ENCODE results near the gene ITPK1. TPM values are rescaled to one million over a fixed set of nuclear protein-coding genes. Genes with fewer than 3 reads are reported as not detected.
"Not testable (repeated sequence)": the region's sequence is repeated elsewhere in the genome, so short reads cannot be mapped to it uniquely, and the experiment has no call there.

ITPK1 gene
- total RNA-seq, 2 experiments from 2014 or later: 63.7 to 71.0 TPM

DNA sequence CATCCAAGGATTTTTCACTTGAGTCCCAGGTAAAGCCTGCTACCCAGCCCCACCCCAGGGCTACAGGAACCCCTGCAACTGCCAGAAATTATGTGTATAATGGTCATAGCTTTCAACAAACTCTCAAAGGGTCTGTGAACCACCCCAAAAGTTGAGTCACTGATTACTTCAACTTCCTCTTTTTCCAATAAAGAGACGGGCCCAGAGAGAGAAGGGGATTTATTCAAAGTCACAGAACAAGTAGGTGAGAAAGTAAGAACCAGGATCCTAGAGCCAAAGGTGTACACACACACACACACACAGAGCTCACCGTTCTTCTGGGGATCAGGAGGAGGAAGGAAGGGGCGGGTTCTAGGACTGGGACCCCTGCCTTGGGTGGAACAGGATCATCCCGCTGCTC lies 4.8 kb upstream of the ITPK1 start:
- Mint-ChIP-seq H3K9me3 (no peaks in the 10 kb centered on the region), H3K27ac (no peak overlapping the region), H3K4me3 (no peak overlapping the region), H3K4me1 (peaks cover 11% of the 10 kb centered on the region), H3K36me3 (ENCODE audit: low read depth) (no peaks in the 10 kb centered on the region), H3K27me3 (peaks cover 3% of the 10 kb centered on the region)
- ChIA-PET POLR2A (no interaction called here), CTCF (interaction anchor here (0.6 to 0.7 kb wide), 2 partner anchors 24 to 58 kb away, joined by 3 to 4 read pairs; no protein-coding TSS in a partner anchor)
- DNase-seq: no peak

DNA sequence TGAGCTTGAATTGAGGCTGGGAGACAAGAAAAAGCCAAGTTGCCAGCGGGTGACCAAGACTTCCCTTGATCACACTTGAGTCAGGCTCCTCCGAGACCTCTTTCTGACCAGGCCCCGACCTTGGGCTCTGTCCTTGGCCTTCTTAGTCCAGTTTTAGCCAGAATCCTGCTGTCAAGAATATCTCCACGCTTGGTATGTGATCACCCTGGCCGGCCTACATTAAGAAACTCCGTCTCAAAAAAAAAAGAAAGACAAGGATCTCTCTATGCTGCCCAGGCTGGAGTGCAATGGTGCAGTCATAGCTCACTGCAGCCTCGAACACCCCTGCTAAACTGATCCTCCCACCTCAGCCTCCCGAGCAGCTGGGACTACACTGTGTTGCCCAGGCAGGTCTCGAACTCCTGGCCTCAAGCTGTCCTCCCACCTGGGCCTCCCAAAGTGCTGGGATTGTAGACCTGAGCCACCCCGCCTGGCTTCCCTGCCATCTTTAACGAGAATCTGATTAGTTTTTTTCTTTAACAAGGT lies 1.0 kb upstream of the ITPK1 start:
- no peaks in the 10 kb centered on the region for H3K9me3 Mint-ChIP-seq
- peak overlapping the region; percentile 88 for H3K27ac Mint-ChIP-seq
- peaks cover 36% of the 10 kb centered on the region for H3K4me1 Mint-ChIP-seq
- no peaks in the 10 kb centered on the region for H3K36me3 Mint-ChIP-seq (ENCODE audit: low read depth)
- H3K4me3 Mint-ChIP-seq: peak overlapping the region; percentile 70
- ChIA-PET POLR2A (no interaction called here), CTCF (interaction anchor here (0.6 to 5.7 kb wide), 6 partner anchors 9 to 80 kb away, joined by 3 to 68 read pairs (median 5); no protein-coding TSS in a partner anchor)
- H3K27me3 Mint-ChIP-seq: no peaks in the 10 kb centered on the region
- no peak for DNase-seq

DNA sequence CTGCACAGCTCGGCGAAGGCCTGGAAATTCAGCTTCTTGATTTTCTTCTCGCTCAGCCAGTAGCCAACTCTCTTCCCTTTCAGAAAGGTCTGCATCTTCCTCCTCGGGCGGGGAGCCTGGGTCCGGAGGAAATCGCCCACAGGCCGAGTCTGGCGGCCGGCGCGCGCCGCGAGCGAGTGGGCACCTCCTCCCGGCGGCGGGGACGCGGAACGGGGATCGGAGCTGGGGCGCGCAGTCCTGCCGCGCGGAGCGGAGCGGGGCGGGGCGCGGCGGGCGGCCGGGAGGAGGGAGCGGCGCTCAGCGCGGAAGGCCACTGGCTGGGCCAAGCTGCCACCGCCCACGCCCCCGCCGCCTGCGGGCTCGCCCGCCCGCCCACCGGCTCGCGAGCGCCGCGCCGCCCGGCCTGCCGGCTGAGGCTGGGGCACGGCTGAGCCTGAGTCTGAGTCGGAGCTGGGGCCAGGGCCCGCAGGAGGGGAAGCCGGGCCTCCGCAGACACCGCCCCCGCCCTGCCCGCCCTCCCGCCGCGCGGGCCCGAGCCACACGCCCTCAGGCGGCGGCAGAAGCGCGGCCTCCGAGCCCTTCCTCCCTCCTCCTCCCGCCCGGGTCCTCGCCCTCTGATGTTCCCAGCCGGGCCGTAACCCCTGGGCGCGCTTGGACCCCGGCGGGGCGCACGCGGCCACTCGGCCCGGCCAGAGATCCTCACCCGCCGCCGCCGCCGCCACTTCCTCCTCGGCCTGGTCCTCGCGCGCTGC lies 480 bp downstream of the ITPK1 start:
- peak overlapping the region; percentile 36 for H3K27ac Mint-ChIP-seq
- H3K9me3 Mint-ChIP-seq: no peaks in the 10 kb centered on the region
- CTCF ChIA-PET: interaction anchor here (1.1 to 5.7 kb wide), 7 partner anchors 13 to 163 kb away, joined by 3 to 68 read pairs (median 8); no protein-coding TSS in a partner anchor
- H3K36me3 Mint-ChIP-seq (ENCODE audit: low read depth): no peaks in the 10 kb centered on the region
- peaks cover 41% of the 10 kb centered on the region for H3K4me1 Mint-ChIP-seq
- H3K27me3 Mint-ChIP-seq: no peaks in the 10 kb centered on the region
- peak overlapping the region; percentile 83 for H3K4me3 Mint-ChIP-seq
- peak; percentile 83 for DNase-seq
- POLR2A ChIA-PET: interaction anchor here (0.8 kb wide), 1 partner anchor 1076 kb away, joined by 3 read pairs; no protein-coding TSS in a partner anchor

DNA sequence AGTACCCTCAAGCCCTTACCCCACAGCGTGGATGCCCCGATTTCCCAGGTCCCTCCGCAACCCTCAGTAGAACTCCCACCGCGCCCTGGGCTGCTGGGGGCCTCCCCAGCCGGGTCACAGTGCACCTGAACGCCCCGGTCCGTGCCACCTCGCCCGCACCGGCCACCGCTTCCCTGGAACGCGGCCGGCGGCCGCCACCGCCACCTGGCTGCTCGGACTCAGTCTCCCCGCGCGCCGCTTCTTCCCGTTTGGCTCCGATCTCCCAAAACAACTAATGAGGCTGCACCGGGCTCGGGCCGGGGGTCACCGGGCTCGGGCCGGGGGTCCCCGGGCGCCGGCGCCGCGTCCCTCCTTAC lies 1.0 kb downstream of the ITPK1 start:
- CTCF ChIA-PET: interaction anchor here (1.1 to 5.7 kb wide), 7 partner anchors 13 to 163 kb away, joined by 3 to 68 read pairs (median 8); no protein-coding TSS in a partner anchor
- H3K4me3 Mint-ChIP-seq: peak overlapping the region; percentile 83

DNA sequence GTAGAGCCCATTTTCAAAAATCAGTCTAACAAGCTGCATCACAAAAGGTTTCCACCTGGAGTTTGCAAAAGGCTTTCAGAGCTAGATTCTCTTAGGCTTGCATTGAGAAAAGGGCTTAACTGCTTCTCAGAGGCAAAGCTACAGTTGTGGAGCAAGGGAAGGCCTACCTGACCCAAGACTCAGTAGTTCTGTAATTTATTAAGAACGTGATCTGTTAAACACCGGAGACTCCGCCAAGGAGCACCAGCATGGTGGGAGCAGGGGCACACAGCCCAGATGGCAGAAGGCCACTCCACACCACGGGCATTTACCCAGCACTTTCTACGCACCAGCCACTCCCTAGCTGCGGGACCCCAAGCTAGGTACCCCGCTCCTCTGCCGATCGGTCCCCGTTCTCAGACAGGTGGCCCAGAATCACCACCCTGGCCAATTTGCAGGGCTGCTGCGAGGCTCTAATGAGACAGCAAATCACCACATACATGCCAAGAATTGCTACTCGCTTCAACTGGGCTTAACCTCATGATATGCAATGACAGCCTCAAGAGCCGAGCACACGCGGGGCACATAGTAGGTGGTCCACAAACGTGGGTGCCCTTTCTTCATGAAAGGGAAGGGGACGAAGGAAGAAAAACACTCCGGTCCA lies 1.5 kb downstream of the ITPK1 start:
- ChIA-PET POLR2A (no interaction called here), CTCF (interaction anchor here (1.1 to 5.7 kb wide), 14 partner anchors 12 to 162 kb away, joined by 3 to 68 read pairs (median 4); partner anchors contain the start of genes LYSET and MOAP1)
- Mint-ChIP-seq H3K4me1 (peaks cover 48% of the 10 kb centered on the region), H3K9me3 (no peaks in the 10 kb centered on the region), H3K4me3 (peak overlapping the region; percentile 83), H3K27ac (peak overlapping the region; percentile 75), H3K27me3 (no peaks in the 10 kb centered on the region), H3K36me3 (ENCODE audit: low read depth) (no peaks in the 10 kb centered on the region)
- no peak for DNase-seq

More for the DNA sequence above, 1.0 kb downstream of the ITPK1 start:
- no peaks in the 10 kb centered on the region for H3K9me3 Mint-ChIP-seq
- H3K27me3 Mint-ChIP-seq: no peaks in the 10 kb centered on the region
- DNase-seq: no peak
- POLR2A ChIA-PET: interaction anchor here (0.8 kb wide), 1 partner anchor 1075 kb away, joined by 3 read pairs; no protein-coding TSS in a partner anchor
- peaks cover 45% of the 10 kb centered on the region for H3K4me1 Mint-ChIP-seq
- no peaks in the 10 kb centered on the region for H3K36me3 Mint-ChIP-seq (ENCODE audit: low read depth)
- H3K27ac Mint-ChIP-seq: peak overlapping the region; percentile 75

DNA sequence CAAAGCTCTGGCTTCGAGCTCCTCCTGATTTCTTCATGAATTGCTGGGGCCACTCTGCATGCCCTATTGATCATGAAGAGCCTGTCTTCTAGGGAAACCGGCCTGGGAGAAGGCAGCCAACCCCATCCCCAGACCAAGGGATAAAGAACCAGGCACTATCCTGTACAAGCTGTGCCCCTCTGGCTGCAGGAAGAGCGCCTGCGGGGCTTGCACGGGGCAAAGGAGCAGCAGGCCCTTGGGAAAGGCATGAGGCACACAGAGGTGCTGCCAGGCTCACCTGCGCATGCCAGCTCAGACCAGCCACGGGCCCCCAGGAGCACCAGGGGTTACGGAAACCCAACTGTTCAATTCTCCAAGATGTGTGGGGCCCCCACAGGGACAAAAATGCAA lies 2.1 kb downstream of the ITPK1 start:
- peaks cover 48% of the 10 kb centered on the region for H3K4me1 Mint-ChIP-seq
- no peak for DNase-seq
- no peaks in the 10 kb centered on the region for H3K27me3 Mint-ChIP-seq
- peak overlapping the region; percentile 83 for H3K4me3 Mint-ChIP-seq
- ChIA-PET CTCF (interaction anchor here (0.7 to 5.7 kb wide), 23 partner anchors 10 to 1023 kb away, joined by 3 to 68 read pairs (median 3); partner anchors contain the start of genes GON7, LYSET, MOAP1 and UBR7), POLR2A (no interaction called here)
- no peaks in the 10 kb centered on the region for H3K9me3 Mint-ChIP-seq
- H3K27ac Mint-ChIP-seq: peak overlapping the region; percentile 85
- H3K36me3 Mint-ChIP-seq (ENCODE audit: low read depth): no peaks in the 10 kb centered on the region

DNA sequence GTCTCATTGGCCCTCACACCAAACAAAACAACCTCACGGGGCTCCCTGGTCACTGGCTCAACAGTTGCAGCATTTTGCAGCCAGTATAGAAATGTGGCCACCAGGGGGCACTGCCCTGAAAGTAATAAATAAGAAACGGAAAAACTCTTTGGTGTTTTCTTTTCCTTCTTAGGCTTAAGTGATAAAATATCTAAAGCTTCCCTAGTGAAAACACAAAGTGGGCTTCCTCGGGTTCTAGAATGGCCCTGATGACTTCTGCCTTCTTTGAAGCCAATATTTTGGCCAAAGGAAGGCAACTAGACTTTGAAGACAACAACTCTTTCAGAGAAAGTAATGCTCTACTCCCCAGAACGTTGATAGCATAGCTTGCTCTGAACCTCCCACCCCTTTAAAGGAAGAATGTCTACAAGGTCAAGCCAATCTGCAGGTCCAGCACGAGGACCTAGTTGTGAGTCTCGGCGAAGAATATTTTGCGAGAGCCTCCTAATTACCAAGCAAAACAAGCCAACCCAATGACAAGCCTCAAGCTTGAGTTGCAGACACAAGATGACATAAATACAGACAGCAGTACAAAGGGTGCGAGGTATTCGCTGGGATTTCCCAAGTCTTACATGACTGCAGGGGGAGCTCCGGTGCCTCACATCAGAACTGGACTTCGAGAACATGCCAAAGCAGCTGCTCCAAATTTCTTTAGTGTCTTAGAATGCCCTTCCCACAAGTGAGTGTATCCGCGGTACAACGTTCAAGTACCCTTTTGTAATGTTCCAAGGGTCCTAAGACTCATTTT lies 2.6 kb downstream of the ITPK1 start:
- H3K36me3 Mint-ChIP-seq (ENCODE audit: low read depth): no peaks in the 10 kb centered on the region
- peak; percentile 85 for DNase-seq
- H3K9me3 Mint-ChIP-seq: no peaks in the 10 kb centered on the region
- no peaks in the 10 kb centered on the region for H3K27me3 Mint-ChIP-seq
- H3K27ac Mint-ChIP-seq: peak overlapping the region; percentile 85
- peaks cover 49% of the 10 kb centered on the region for H3K4me1 Mint-ChIP-seq
- H3K4me3 Mint-ChIP-seq: peak overlapping the region; percentile 83
- ChIA-PET CTCF (interaction anchor here (0.6 to 5.7 kb wide), 27 partner anchors 11 to 1067 kb away, joined by 3 to 68 read pairs (median 3); partner anchors contain the start of genes GON7, LYSET, MOAP1 and UBR7), POLR2A (no interaction called here)

DNA sequence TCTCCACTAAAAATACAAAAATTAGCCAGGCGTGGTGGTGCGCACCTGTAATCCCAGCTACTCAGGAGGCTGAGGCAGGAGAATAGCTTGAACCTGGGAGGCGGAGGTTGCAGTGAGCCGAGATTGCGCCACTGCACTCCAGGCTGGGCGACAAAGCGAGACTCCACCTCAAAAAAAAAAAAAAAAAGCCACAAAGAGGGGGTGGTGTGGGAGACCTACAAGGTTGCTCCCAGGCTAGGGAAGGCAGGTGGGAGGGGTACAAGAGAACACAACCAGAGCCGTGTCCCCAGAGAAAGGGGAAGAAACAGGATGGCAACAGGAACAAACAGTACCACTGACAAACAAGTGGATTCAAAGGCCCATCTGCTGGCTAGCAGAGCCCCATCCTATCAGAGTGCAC lies 4.2 kb downstream of the ITPK1 start:
- CTCF ChIA-PET: interaction anchor here (0.6 to 1.4 kb wide), 2 partner anchors 21 to 1135 kb away, joined by 3 to 4 read pairs; no protein-coding TSS in a partner anchor
- H3K27ac Mint-ChIP-seq; H3K27me3 Mint-ChIP-seq; POLR2A ChIA-PET; H3K4me3 Mint-ChIP-seq; DNase-seq; H3K9me3 Mint-ChIP-seq; H3K36me3 Mint-ChIP-seq (ENCODE audit: low read depth): not testable (repeated sequence)
- H3K4me1 Mint-ChIP-seq: peaks cover 51% of the 10 kb centered on the region

DNA sequence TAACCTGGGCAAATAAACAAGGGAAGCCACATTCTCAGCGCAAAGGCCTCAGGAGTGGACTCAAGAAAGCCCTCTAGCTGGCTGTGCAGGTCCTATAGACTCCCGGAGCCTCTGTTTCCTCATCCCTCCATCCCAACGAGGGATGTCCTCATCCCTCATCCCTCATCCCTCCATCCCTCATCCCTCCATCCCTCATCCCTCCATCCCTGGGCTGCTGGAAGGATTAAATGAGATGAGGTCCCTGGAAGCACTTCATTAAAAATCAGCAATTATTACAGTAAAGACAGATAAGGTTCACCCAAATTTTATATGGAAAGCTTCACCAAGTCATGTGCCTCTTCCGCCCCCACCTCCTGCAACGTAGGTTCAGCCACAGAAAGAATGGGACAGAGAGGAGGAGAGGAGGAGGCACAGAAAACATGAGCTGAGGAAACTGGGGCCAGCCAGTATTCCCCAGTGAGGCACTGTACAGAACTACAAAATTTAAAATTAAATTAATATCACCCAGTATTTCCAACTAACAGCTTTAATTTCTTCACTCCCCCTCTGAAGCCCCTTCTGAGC lies 4.8 kb downstream of the ITPK1 start:
- Mint-ChIP-seq H3K27ac (no peak overlapping the region), H3K36me3 (ENCODE audit: low read depth) (no peaks in the 10 kb centered on the region), H3K4me3 (no peak overlapping the region), H3K27me3 (no peaks in the 10 kb centered on the region), H3K4me1 (peaks cover 53% of the 10 kb centered on the region), H3K9me3 (no peaks in the 10 kb centered on the region)
- CTCF ChIA-PET: interaction anchor here (1.4 kb wide), 1 partner anchor 21 kb away, joined by 4 read pairs; no protein-coding TSS in a partner anchor
- no peak for DNase-seq
- POLR2A ChIA-PET: no interaction called here

DNA sequence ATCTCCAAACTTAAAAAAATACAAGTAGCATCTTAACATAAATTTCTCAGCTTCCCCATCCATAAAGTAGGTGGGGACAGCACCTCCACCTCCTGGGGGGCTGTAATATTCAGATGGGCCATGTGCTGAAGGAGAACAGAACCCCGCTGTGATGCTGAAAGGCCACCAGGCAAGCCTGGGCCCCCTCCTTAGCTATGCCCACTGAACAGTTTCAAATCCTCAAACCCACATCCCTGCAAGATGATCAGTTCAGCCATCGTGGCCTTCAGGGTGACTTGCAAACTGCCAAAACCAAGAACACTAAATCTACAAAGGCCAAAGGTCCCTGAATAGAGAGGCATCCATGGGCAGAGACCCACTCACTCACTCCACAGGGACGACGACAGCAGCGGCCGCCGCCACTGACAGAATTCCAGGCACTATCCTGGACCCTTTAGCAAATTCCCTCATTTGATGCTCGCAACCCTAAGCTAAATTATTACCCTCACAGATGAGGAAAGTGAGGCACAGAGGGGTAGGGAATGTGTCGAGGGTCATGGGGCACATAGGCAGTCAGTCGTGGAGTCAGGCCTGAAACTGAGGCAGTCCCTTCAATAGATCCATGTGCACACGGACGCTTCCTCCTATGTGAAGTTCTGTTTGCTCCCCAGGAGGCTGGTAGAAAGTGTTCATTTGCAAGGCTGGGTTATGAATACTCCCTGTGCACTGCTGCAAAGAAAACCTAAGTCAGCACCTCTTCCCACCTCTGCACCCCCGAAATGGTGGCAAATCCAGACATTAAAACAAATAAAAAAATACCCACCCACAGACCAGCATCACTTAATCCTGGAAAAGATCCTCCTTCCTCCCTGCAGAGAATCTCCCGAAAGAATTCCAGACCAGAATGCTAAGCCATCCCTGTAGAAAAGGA lies 5.9 kb downstream of the ITPK1 start:
- Mint-ChIP-seq H3K4me1 (peaks cover 62% of the 10 kb centered on the region), H3K9me3 (no peaks in the 10 kb centered on the region), H3K4me3 (no peak overlapping the region), H3K27ac (no peak overlapping the region), H3K36me3 (ENCODE audit: low read depth) (no peaks in the 10 kb centered on the region), H3K27me3 (no peaks in the 10 kb centered on the region)
- DNase-seq: no peak
- CTCF ChIA-PET: interaction anchor here (0.6 to 1.4 kb wide), 2 partner anchors 22 to 96 kb away, joined by 4 read pairs; no protein-coding TSS in a partner anchor
- POLR2A ChIA-PET: no interaction called here

DNA sequence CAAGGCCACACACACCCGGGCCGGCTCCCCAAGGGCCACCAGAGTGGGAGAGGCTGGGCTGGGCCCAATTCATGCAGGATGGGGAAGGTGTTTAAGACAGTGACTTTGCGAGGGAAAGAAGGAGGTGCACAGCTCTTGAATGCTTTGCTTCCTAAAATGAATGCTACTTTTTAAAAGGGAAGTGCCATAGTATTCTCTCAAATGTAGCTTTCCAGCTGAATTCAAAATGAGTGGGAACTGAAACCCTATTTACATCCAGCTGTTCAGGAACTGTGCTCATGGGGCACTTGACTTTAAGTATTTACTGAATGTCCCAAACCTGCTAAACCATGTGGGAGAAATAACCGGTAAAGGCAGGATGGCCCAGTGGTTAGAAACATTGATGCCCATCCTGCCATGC lies 7.6 kb downstream of the ITPK1 start:
- Mint-ChIP-seq H3K4me3 (no peak overlapping the region), H3K4me1 (peaks cover 66% of the 10 kb centered on the region), H3K27me3 (no peaks in the 10 kb centered on the region), H3K9me3 (no peaks in the 10 kb centered on the region), H3K36me3 (ENCODE audit: low read depth) (peaks cover 4% of the 10 kb centered on the region), H3K27ac (peak overlapping the region; percentile 13)
- CTCF ChIA-PET: interaction anchor here (1.0 kb wide), 1 partner anchor 77 kb away, joined by 4 read pairs; the partner anchor contains the start of genes LYSET and MOAP1
- POLR2A ChIA-PET: no interaction called here
- DNase-seq: no peak

Data from activated CD4-positive, alpha-beta T cell treated with anti-CD3 and anti-CD28 coated beads, Interleukin-2, amount 10 ng/mL, durations not matched to agents 7 days and 5 days (primary cell).